ENCODE results near the gene TMPRSS6. TPM values are rescaled to one million over a fixed set of nuclear protein-coding genes. Genes with fewer than 3 reads are reported as not detected.

Gene TMPRSS6
- total RNA-seq, 1 donor from 2014 or later: 0.53 TPM

DNA sequence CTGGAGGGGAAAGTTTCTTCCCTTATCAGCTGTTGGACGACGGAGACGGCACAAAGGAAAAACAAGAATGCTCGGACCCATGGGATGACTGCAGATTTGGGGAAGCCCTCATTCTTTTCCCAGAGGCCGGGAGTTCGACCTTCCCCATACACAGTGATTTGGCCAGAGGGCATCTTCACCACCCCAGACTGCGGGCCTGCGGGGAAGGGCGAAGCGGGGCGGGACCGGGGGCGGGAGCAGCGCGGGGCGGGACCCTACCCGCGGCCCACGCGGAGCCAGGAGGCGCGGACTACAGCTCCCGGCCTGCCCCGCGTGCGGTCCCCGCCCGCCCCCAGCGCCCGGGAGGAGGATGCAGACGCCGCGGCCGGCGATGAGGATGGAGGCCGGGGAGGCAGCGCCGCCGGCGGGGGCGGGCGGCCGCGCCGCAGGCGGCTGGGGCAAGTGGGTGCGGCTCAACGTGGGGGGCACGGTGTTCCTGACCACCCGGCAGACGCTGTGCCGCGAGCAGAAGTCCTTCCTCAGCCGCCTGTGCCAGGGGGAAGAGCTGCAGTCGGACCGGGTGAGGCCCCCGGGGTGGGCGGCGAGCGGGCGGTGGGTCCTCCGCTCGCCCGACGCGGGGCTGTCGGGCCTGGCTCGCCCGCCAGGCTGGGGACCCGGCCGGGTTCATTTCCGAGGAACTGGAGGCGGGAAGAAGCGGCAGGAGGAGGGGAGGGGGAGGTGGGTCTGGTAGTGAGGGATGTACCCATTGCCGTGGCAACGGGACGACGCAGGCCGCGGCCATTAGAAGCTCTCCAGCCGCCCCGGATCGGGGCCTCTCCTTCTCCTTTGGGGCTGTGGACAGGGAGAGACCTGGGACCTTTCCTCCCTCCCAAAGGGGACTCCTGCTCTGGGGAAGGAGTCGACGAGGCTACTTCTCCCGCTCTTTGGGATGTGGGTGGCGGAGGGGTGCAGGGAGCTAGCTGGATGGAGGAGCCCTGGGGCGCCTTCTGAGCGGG, 57.8 kb downstream of the TMPRSS6 start, which contains the start of gene KCTD17:
Gene KCTD17 (plus strand): TSS at position 352 of the 995 bp plus-strand sequence. CDS start 19 bp downstream, at position 371.
- Histone ChIP-seq H3K27ac (peak within 1 kb of the TSS; percentile 56), H3K9me3 (no peaks in the 10 kb centered on the region), H3K4me3 (peak within 1 kb of the TSS; percentile 65), H3K36me3 (peaks cover 21% of the 10 kb centered on the region), H3K27me3 (ENCODE audit: low read depth) (no peaks in the 10 kb centered on the region), H3K4me1 (peaks cover 18% of the 10 kb centered on the region)
- intact Hi-C loops (cut with DNase I): no loop called here
- DNase-seq (peak; percentile 79), ATAC-seq (peak; percentile 91 to 92)
- TF ChIP-seq, protein P1, sequence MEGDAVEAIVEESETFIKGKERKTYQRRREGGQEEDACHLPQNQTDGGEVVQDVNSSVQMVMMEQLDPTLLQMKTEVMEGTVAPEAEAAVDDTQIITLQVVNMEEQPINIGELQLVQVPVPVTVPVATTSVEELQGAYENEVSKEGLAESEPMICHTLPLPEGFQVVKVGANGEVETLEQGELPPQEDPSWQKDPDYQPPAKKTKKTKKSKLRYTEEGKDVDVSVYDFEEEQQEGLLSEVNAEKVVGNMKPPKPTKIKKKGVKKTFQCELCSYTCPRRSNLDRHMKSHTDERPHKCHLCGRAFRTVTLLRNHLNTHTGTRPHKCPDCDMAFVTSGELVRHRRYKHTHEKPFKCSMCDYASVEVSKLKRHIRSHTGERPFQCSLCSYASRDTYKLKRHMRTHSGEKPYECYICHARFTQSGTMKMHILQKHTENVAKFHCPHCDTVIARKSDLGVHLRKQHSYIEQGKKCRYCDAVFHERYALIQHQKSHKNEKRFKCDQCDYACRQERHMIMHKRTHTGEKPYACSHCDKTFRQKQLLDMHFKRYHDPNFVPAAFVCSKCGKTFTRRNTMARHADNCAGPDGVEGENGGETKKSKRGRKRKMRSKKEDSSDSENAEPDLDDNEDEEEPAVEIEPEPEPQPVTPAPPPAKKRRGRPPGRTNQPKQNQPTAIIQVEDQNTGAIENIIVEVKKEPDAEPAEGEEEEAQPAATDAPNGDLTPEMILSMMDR (IDR thresholded peaks at IDR 0.05): no peak

DNA sequence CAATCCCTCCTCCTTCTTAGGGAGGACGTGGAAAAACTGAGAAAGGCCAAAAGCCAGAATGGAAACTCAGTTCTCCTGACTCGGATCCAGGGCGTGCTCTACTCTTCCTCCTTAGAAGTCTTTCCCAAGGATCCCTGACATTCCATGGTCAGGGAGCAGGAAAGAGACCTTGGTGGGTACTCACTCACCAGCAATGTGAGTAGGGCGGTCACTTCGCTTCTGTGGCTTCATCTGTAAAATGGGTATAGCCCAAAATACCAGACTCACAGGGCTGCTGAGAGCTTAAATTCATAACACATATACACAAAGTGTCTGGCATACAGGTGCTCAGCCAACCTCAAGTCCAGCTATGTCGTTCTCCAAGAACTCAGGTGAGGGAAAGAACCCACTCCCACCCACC, 58.6 kb downstream of the TMPRSS6 start:
- Histone ChIP-seq H3K27me3 (ENCODE audit: low read depth) (no peaks in the 10 kb centered on the region), H3K4me3 (no peak overlapping the region), H3K36me3 (peaks cover 14% of the 10 kb centered on the region), H3K9me3 (no peaks in the 10 kb centered on the region), H3K4me1 (peaks cover 18% of the 10 kb centered on the region), H3K27ac (peak overlapping the region; percentile 56)
- ATAC-seq (no peak), DNase-seq (no peak)
- intact Hi-C loops (cut with DNase I): no loop called here
- TF ChIP-seq, protein P1 (IDR thresholded peaks at IDR 0.05): no peak

DNA sequence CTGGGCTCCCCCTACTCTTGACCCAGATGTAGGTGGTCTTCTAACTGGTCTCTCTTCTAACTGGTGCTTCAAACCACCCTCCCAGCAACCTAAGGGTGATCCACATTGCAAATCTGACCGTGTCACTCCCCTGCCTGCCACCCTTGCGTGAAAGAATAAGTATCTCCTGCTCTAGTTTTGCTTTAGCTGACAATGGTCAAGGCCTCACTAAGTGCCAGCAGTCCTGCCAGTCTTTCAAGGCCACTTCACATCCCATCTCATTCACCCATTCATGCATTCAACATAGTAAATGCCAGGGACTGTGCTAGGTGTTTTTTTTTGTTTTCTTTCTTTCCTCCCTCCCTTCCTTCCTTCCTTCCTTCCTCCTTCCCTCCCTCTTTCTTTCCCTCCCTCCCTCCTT, 60.3 kb downstream of the TMPRSS6 start:
- intact Hi-C loops (cut with DNase I): no loop called here
- TF ChIP-seq, protein P1 (IDR thresholded peaks at IDR 0.05): no peak
- ATAC-seq: no peak
- no peak for DNase-seq
- Histone ChIP-seq H3K4me1 (peaks cover 24% of the 10 kb centered on the region), H3K27me3 (ENCODE audit: low read depth) (no peaks in the 10 kb centered on the region), H3K4me3 (no peak overlapping the region), H3K9me3 (no peaks in the 10 kb centered on the region), H3K27ac (no peak overlapping the region), H3K36me3 (no peaks in the 10 kb centered on the region)

DNA sequence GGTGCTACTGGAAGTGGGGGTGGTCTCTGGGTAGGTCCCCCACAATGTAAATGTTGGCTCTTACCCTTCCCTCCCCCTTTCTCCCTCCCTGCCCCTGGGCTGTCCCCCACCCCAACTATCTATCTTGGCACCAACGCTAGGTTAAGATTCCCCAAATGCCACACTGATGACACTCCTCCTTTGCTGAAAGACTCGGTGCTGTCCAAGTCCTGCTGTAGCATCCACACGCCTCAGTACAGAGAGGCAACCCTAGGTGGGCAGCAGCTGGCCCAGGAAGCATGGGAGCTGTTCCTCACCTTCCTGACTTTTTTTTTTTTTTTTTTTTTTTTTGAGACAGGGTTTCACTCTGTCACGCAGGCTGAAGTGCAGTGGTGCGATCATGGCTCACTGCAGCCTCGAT, 61.4 kb downstream of the TMPRSS6 start:
- Histone ChIP-seq H3K36me3 (no peaks in the 10 kb centered on the region), H3K4me3 (no peak overlapping the region), H3K27me3 (ENCODE audit: low read depth) (no peaks in the 10 kb centered on the region), H3K4me1 (peaks cover 33% of the 10 kb centered on the region), H3K9me3 (no peaks in the 10 kb centered on the region), H3K27ac (no peak overlapping the region)
- intact Hi-C loops (cut with DNase I): no loop called here
- ATAC-seq (no peak), DNase-seq (no peak)
- TF ChIP-seq, protein P1 (IDR thresholded peaks at IDR 0.05): no peak

DNA sequence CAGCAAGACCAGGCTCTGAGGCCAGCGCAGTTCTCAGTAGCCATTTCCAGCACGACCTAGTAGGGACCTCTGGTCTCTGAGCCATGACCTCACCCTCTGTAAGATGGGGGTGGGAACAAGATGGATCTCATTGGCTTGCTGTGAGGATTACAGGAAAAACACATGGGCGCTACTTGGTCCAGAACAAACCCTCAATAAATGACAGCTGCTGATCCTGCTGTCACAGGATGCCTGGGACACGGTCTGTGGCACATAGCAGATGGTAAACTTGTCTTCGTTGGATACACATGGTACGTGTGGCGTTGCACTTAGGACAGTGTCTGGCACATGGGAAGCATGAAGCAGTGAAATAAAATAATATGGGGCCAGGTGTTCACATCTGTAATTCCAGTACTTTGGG, 62.5 kb downstream of the TMPRSS6 start:
- H3K27ac ChIP-seq: no peak overlapping the region
- peaks cover 24% of the 10 kb centered on the region for H3K4me1 ChIP-seq
- no peaks in the 10 kb centered on the region for H3K9me3 ChIP-seq
- DNase-seq (no peak), ATAC-seq (no peak)
- TF ChIP-seq, protein P1 (IDR thresholded peaks at IDR 0.05): no peak
- intact Hi-C loops (cut with DNase I): no loop called here
- no peak overlapping the region for H3K4me3 ChIP-seq
- no peaks in the 10 kb centered on the region for H3K36me3 ChIP-seq
- no peaks in the 10 kb centered on the region for H3K27me3 ChIP-seq (ENCODE audit: low read depth)
